Loucy (cell line): ENCODE measurements around the gene PUS10.

Source experiments
- CTCF ChIP-seq: fragments of 200-600 bp; sonication (generic); conservative IDR thresholded peaks from 2 replicates; pipeline ENCODE4 v1.5.1; 2014; ENCODE audit warnings: mild to moderate bottlenecking, antibody characterized with exemption, low read length
- EZH2phosphoT487 ChIP-seq: fragments of 200-600 bp; IDR thresholded peaks from 2 replicates; pipeline ENCODE4 v1.6.1; 2018; ENCODE audit warnings: antibody characterized with exemption, mild to moderate bottlenecking, moderate library complexity, borderline replicate concordance

DNA sequence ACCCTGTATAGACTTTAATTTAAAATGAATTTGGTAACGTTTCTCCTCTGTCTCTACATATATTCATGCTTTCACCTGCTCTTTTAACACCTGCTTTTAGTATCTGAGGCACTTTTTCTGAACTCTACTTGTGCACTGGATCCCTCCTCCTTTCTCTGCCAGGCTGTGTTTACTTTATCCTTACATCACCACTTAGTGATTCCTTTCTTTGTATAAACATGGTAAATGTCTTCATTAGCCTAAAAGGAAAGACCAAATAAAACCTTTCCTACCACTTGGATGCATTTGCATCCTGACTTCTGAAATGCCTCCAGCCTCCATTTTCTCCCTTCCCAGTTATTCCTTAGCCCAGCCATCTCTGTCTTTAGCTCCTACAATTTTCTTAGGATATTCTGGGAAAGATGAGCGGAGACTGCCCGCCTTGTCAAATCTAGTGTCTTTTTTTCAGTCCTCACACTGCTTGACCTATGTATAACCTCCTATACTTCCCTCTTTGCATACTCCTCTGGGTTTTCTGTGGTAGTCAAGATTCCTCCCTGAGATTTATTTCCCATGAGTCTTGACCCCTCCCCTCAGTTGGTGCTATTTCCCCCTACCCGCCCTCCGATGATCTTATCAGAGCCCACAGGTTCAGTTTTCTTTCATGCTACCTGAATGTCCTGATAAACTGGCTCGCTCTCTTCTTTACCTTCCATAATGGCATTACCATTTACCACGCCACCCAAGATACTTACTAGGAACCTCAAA, 91.9 kb downstream of the PUS10 start:
- no peak for TF ChIP-seq EZH2phosphoT487
- TF ChIP-seq CTCF, result no peak
